GM23338 (cell line): ENCODE measurements around the gene SLC4A7.

Experiments used
- CREB1 ChIP-seq: fragments of 250-450 bp; sonication (Bioruptor Pico); IDR thresholded peaks from 2 replicates; pipeline ENCODE4 v1.5.0; 2020; ENCODE audit warnings: low read depth, mild to moderate bottlenecking, moderate library complexity
- EZH2 ChIP-seq: fragments of 200-600 bp; sonication (generic); IDR thresholded peaks from one replicate; pipeline ENCODE4 v1.8.0; 2017; ENCODE audit warnings: antibody characterized with exemption, mild to moderate bottlenecking, low read depth; ENCODE audit not compliant: unreplicated experiment
- EZH2phosphoT487 ChIP-seq: fragments of 200-600 bp; sonication (generic); IDR thresholded peaks from one replicate; pipeline ENCODE4 v1.8.1; 2018; ENCODE audit warnings: antibody characterized with exemption; ENCODE audit not compliant: unreplicated experiment
- POLR2AphosphoS5 ChIP-seq: IDR thresholded peaks from 2 replicates; pipeline ENCODE4 v1.6.1; 2016; ENCODE audit warnings: antibody characterized with exemption, low read depth
- REST ChIP-seq: IDR thresholded peaks from one replicate; pipeline ENCODE4 v1.6.1; 2018; ENCODE audit warnings: antibody characterized with exemption; ENCODE audit not compliant: unreplicated experiment
- ZNF114 ChIP-seq: fragments of 250-450 bp; sonication (Bioruptor Pico); IDR thresholded peaks from 2 replicates; pipeline ENCODE4 v1.5.0; 2020; ENCODE audit warnings: mild to moderate bottlenecking, moderate library complexity
- TF ChIP-seq, protein P1 (sequence below), 2 experiments: fragments of 200-600 bp in 1 of 2; sonication (generic) in 1 of 2; conservative IDR thresholded peaks; 2 replicates each; pipeline versions ENCODE4 v1.5.1 to v1.6.1; 2016 to 2017; ENCODE audit warnings: antibody characterized with exemption in 2 of 2, low read depth in 2 of 2, mild to moderate bottlenecking in 2 of 2, moderate library complexity in 1 of 2
- TF ChIP-seq, protein P2 (sequence below): IDR thresholded peaks from 2 replicates; pipeline ENCODE4 v1.6.1; 2016; ENCODE audit warnings: antibody characterized with exemption

GRCh38 chr3:27352047-27352446 is 132.1 kb downstream of the SLC4A7 start:
- TF ChIP-seq, protein P1, sequence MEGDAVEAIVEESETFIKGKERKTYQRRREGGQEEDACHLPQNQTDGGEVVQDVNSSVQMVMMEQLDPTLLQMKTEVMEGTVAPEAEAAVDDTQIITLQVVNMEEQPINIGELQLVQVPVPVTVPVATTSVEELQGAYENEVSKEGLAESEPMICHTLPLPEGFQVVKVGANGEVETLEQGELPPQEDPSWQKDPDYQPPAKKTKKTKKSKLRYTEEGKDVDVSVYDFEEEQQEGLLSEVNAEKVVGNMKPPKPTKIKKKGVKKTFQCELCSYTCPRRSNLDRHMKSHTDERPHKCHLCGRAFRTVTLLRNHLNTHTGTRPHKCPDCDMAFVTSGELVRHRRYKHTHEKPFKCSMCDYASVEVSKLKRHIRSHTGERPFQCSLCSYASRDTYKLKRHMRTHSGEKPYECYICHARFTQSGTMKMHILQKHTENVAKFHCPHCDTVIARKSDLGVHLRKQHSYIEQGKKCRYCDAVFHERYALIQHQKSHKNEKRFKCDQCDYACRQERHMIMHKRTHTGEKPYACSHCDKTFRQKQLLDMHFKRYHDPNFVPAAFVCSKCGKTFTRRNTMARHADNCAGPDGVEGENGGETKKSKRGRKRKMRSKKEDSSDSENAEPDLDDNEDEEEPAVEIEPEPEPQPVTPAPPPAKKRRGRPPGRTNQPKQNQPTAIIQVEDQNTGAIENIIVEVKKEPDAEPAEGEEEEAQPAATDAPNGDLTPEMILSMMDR (conservative IDR thresholded peaks at IDR 0.05; ENCODE audit: low read depth in 2 of 2): no peak; a peak in 1 of 4 replicates
- TF ChIP-seq POLR2AphosphoS5 (no peak), EZH2 (no peak), EZH2phosphoT487 (no peak), CREB1 (CRISPR knock-in tag) (no peak), ZNF114 (no peak), REST (no peak)
- TF ChIP-seq, protein P2, sequence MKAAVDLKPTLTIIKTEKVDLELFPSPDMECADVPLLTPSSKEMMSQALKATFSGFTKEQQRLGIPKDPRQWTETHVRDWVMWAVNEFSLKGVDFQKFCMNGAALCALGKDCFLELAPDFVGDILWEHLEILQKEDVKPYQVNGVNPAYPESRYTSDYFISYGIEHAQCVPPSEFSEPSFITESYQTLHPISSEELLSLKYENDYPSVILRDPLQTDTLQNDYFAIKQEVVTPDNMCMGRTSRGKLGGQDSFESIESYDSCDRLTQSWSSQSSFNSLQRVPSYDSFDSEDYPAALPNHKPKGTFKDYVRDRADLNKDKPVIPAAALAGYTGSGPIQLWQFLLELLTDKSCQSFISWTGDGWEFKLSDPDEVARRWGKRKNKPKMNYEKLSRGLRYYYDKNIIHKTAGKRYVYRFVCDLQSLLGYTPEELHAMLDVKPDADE: no peak
